Fibroblast of gingiva (primary cell): ENCODE results near the gene OR10AG1.

ENCODE experiments used
- DNase-seq: peaks from one replicate; pipeline ENCODE4 v3.0.0-alpha.2; 2011; ENCODE audit warnings: low read depth

OR10AG1 gene, protein sequence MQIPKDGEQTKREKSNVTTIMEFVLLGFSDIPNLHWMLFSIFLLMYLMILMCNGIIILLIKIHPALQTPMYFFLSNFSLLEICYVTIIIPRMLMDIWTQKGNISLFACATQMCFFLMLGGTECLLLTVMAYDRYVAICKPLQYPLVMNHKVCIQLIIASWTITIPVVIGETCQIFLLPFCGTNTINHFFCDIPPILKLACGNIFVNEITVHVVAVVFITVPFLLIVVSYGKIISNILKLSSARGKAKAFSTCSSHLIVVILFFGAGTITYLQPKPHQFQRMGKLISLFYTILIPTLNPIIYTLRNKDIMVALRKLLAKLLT

DNA sequence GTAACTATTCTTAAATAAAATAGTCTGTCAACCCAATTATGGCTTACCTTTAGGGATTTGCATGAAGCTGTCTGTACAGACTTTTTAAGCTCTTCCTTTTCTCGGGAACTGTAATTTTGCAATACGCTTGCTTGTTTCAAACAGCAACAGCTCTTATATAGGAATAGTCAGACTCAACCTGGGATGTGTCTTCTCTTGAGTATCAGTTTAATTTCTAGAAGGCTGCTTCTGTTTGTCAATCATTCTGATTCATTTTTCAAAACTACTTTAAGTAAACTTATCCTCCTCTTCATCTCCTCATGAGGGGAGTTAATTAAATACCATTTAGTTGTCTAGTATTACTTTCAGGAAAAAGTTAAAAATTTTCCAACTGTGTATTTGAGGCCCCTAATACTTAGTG is at the start of gene OR10AG1:
OR10AG1 (minus strand) TSS at position 101 of the 400 bp plus-strand sequence; CDS start at position 63, 38 bp downstream.
- no peak for DNase-seq

DNA sequence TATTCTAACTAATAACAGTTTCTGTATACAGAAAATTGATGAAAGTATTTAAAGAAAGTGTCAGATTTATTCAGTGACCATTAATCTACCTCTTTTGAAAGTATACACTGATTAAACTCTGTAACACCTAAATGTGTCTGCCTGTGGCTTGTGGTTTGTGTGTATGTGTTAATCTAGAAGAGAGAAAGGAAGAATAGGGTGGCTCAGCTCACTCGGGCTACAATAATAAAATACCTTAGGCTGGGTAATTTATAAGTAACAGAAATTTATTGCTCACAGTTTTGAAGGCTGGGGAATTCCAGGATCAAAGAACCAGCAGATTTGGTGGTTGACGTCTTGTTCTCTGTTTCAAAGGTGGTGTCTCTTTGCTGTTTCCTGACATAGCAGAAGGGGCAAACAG is 44.1 kb upstream of the OR10AG1 start:
- DNase-seq: no peak

DNA sequence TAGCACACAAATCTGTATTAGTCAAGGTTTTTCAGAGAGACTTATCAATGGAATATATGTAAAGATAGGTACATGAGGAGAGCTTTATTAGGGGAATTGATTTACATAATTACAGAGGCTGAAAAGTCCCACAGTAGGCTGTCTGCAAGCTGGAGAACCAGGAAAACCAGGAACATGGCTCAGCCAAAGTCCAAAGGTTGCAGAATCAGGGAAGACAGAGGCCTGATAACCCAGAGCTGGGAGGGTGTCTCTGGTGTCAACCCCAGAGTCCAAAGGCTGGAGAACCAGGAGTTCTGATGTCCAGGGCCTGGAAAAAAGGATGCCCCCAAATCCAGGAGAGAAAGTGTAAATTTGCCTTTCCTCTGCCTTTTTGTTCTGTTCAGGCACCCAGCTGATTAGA is 41.0 kb upstream of the OR10AG1 start:
- DNase-seq: no peak

DNA sequence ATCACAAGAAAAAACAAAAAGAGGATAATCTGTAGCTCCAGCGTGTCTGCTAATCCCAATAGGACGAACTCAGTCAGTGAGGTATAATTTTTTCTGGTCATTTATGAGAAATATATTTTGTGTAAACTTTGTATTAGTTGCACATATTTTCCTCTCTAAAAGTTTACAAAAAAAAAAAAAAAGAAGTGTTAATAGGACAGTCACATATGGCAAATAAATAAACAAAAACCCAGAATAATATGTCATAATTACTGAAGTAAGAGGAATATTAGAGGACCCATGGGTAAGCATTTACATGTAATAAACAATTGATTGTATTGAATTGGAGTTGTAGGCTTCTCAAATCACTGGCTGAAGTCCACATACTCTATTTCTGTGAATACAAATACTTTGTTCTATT is 24.8 kb upstream of the OR10AG1 start, which contains the start of gene OR5F1:
OR5F1 (minus strand) TSS at position 101 of the 400 bp plus-strand sequence; CDS start at position 101, 0 bp downstream.
- no peak for DNase-seq

GRCh38 chr11:55970935-55971334 is 1.2 kb upstream of the OR10AG1 start:
- no peak for DNase-seq

GRCh38 chr11:55967914-55968313 is 1.8 kb downstream of the OR10AG1 start:
- DNase-seq: no peak

- no peak for DNase-seq
Observed at GRCh38 chr11:55966391-55966790, 3.4 kb downstream of the OR10AG1 start.

GRCh38 chr11:55956521-55956920 is 13.2 kb downstream of the OR10AG1 start:
- no peak for DNase-seq

- no peak for DNase-seq
Observed at GRCh38 chr11:55949330-55949729, 20.4 kb downstream of the OR10AG1 start.

- no peak for DNase-seq
Observed at GRCh38 chr11:55942785-55943392, 26.9 kb downstream of the OR10AG1 start.

GRCh38 chr11:55936300-55936699 is 33.4 kb downstream of the OR10AG1 start, which contains the start of gene OR5I1:
Gene OR5I1, minus strand, starts transcription at chr11:55936400. Its CDS starts 0 bp downstream, at chr11:55936400.
- no peak for DNase-seq

DNA sequence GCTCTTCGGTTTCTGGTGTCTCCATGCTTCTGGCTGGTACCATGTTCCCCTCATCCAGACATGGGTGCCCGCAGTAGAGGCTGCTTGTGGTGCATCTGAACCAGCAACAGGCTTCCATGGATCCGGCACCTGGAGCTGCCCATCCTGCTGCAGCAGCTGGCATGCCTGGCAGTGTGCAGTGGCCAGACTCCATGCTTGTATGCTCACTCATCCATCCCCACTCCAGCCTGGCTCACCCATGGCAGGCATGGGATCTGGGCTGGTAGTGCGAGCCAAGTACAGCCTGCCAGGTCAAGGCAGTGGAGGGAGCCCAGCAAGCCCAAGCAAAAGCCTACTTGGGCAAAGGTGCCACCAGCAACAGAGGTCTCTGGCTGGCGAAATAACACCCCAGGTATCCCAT is 49.2 kb downstream of the OR10AG1 start:
- no peak for DNase-seq
